Lower lobe of right lung (tissue), 2 donors: ENCODE data around the gene TRNAU1AP. TPM values are rescaled to one million over a fixed set of nuclear protein-coding genes. Genes with fewer than 3 reads are reported as not detected.
"Not testable (repeated sequence)": the region's sequence is repeated elsewhere in the genome, so short reads cannot be mapped to it uniquely, and the experiment has no call there.

Experiments
- ATAC-seq, 2 donors: fragments of 200-7000 bp; cut with Tn5 transposase; one replicate each; pipeline ENCODE4 v1.9.1; 2020 to 2022; ENCODE audit warnings: mild to moderate bottlenecking in 2 of 2, moderate library complexity in 2 of 2
- DNase-seq: peaks from one replicate; pipeline ENCODE4 v3.0.0-alpha.2; 2020
- H3K27ac ChIP-seq: fragments of 200-600 bp; one replicate; pipeline ENCODE4 v1.8.0; 2022
- H3K27me3 ChIP-seq: fragments of 200-600 bp; one replicate; pipeline ENCODE4 v1.8.0; 2022; ENCODE audit warnings: low read depth
- H3K36me3 ChIP-seq: fragments of 200-600 bp; one replicate; pipeline ENCODE4 v1.8.0; 2022; ENCODE audit warnings: mild to moderate bottlenecking
- H3K4me1 ChIP-seq: fragments of 200-600 bp; one replicate; pipeline ENCODE4 v1.8.0; 2022
- H3K4me3 ChIP-seq: fragments of 200-600 bp; one replicate; pipeline ENCODE4 v1.8.0; 2022; ENCODE audit warnings: mild to moderate bottlenecking
- H3K9me3 ChIP-seq: fragments of 200-600 bp; one replicate; pipeline ENCODE4 v1.8.0; 2022
- intact Hi-C: fragments of 100-400 bp; cut with DNase I; formaldehyde crosslinking; loops from one replicate; pipeline ENCODE4 v1.11.0; 2022
- total RNA-seq: library from RNA; stranded (reverse); fragmentation: NEBNext Ultra II Directional; extraction: Animal tissue kit (Norgen Biotek cat#: 25700); gene quantifications from one replicate; pipeline ENCODE4 v1.2.1, GENCODE V29; 2021
- TF ChIP-seq, protein P1 (sequence below): fragments of 200-600 bp; IDR thresholded peaks from one replicate; pipeline ENCODE4 v1.8.0; 2022; ENCODE audit warnings: antibody characterized with exemption, mild to moderate bottlenecking
- donor health status: DM: no; HTN: yes; CAD: no; lungs with severe emphysema.

Gene TRNAU1AP
- total RNA-seq, 1 donor from 2014 or later, result 26.3 TPM

DNA sequence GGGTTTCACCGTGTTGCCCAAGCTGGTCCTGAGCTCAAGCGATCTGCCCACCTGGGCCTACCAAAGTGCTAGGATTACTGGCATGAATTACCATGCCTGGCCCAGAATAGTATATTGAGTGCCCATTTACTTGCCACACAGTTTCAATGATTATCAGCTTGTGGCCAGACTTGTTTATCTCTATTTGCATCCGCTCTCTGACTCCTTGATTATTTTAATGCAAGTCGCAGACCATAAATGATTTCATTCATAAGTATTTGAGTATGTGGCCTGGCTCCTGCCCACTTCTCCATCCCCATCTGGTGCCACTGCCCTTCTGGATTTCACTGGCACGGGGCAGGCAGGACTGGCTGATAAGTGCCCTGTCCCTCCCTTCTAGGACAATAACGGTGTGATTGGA is 18.2 kb upstream of the TRNAU1AP start:
- Histone ChIP-seq H3K36me3 (peaks cover 40% of the 10 kb centered on the region), H3K4me3 (no peak overlapping the region), H3K4me1 (no peaks in the 10 kb centered on the region), H3K9me3 (no peaks in the 10 kb centered on the region), H3K27me3 (no peaks in the 10 kb centered on the region), H3K27ac (no peak overlapping the region)
- DNase-seq (no peak), ATAC-seq (no peak)
- TF ChIP-seq, protein P1, sequence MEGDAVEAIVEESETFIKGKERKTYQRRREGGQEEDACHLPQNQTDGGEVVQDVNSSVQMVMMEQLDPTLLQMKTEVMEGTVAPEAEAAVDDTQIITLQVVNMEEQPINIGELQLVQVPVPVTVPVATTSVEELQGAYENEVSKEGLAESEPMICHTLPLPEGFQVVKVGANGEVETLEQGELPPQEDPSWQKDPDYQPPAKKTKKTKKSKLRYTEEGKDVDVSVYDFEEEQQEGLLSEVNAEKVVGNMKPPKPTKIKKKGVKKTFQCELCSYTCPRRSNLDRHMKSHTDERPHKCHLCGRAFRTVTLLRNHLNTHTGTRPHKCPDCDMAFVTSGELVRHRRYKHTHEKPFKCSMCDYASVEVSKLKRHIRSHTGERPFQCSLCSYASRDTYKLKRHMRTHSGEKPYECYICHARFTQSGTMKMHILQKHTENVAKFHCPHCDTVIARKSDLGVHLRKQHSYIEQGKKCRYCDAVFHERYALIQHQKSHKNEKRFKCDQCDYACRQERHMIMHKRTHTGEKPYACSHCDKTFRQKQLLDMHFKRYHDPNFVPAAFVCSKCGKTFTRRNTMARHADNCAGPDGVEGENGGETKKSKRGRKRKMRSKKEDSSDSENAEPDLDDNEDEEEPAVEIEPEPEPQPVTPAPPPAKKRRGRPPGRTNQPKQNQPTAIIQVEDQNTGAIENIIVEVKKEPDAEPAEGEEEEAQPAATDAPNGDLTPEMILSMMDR, result no peak
- intact Hi-C loops, result no loop called here

DNA sequence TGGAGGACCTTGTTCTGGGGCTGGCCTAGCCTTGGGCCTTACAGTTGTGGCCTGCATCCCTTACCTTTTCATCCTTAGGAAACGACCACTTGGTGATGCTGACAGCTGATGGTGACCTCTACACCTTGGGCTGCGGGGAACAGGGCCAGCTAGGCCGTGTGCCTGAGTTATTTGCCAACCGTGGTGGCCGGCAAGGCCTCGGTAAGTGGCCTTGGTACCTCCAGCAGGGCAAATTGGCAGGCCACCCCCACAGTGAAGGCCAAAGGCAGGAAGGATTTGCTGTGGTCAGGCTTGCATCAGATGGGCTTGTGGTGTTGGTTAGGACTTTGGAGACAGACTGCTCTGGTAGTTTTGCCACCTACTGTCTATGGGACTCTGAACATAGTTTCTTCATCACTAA is 17.7 kb upstream of the TRNAU1AP start:
- Histone ChIP-seq H3K27ac (no peak overlapping the region), H3K36me3 (peaks cover 40% of the 10 kb centered on the region), H3K9me3 (no peaks in the 10 kb centered on the region), H3K4me1 (no peaks in the 10 kb centered on the region), H3K27me3 (no peaks in the 10 kb centered on the region), H3K4me3 (no peak overlapping the region)
- ATAC-seq (no peak), DNase-seq (no peak)
- TF ChIP-seq, protein P1, result no peak
- intact Hi-C loops, result no loop called here

DNA sequence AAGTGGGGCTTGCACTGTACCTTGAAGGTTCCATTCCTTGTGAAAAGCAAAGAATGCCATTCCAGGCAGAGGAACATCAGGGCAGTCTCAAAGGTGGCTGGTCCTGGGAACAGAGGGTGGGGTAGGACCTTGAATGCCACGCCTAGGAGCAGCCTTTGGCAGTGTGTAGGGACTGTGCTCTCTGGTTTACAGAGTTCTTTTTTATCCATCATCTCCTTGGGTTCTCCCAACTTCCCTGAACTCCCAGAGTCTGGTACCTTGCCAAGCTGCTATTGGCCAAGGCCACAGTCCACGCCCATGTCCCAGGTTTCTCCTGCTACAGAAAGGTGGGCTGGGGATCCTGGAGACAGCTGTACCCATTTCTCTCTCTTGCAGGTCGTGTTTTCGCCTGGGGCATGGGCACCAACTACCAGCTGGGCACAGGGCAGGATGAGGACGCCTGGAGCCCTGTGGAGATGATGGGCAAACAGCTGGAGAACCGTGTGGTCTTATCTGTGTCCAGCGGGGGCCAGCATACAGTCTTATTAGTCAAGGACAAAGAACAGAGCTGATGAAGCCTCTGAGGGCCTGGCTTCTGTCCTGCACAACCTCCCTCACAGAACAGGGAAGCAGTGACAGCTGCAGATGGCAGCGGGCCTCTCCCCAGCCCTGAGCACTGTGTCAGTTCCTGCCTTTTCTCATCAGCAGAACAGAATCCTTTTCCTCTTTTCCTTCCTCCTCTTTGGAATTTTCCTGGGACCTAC is 15.3 kb upstream of the TRNAU1AP start:
- H3K27me3 ChIP-seq, result no peaks in the 10 kb centered on the region
- intact Hi-C loops, result no loop called here
- ATAC-seq, result no peak
- H3K27ac ChIP-seq, result no peak overlapping the region
- DNase-seq, result no peak
- peaks cover 31% of the 10 kb centered on the region for H3K36me3 ChIP-seq
- no peaks in the 10 kb centered on the region for H3K9me3 ChIP-seq
- peaks cover 5% of the 10 kb centered on the region for H3K4me1 ChIP-seq
- TF ChIP-seq, protein P1, result no peak
- no peak overlapping the region for H3K4me3 ChIP-seq

DNA sequence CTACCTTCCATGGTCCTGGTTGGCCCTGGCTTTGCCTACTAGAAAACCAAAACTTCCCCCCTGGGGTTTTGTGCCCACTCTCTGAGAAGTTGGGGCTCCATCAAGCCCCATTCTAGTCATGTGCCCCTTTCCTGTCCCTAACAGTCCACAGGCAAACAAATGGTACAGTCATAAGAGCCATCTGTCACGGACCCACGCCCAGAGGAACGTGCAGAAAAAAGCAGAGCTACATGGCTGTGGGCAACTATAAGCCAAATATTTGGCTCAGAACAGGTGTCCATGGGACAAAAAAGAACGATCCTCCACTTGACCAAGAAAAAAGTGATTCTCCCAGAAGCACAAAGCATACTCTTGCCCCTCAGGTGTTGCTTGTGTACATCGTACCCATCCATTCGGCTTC is 14.6 kb upstream of the TRNAU1AP start:
- H3K36me3 ChIP-seq, result peaks cover 31% of the 10 kb centered on the region
- intact Hi-C loops, result no loop called here
- no peaks in the 10 kb centered on the region for H3K27me3 ChIP-seq
- DNase-seq (no peak), ATAC-seq (no peak)
- H3K27ac ChIP-seq, result no peak overlapping the region
- H3K4me1 ChIP-seq, result peaks cover 5% of the 10 kb centered on the region
- TF ChIP-seq, protein P1, result no peak
- no peak overlapping the region for H3K4me3 ChIP-seq
- H3K9me3 ChIP-seq, result no peaks in the 10 kb centered on the region

DNA sequence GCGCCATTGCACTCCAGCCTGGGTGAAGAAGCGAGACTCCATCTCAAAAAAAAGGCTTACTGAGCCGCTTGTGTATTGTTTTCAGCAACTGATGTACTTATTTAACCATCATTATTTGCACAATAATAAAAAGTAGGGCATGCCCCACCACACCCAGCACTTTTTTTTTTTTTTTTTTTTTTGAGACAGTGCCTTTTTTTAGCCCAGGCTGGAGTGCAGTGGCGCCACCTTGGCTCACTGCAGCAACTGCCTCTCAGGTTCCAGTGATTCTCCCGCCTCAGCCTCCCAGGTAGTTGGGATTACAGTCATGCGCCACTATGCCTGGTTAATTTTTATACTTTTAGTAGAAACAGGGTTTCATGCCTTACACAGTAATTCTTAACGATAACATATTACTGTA is 12.2 kb upstream of the TRNAU1AP start:
- Histone ChIP-seq H3K27ac (no peak overlapping the region), H3K36me3 (peaks cover 23% of the 10 kb centered on the region), H3K4me3 (no peak overlapping the region), H3K27me3 (no peaks in the 10 kb centered on the region), H3K4me1 (peaks cover 5% of the 10 kb centered on the region), H3K9me3 (no peaks in the 10 kb centered on the region)
- TF ChIP-seq, protein P1, result no peak
- intact Hi-C loops, result no loop called here
- no peak for DNase-seq
- no peak for ATAC-seq

DNA sequence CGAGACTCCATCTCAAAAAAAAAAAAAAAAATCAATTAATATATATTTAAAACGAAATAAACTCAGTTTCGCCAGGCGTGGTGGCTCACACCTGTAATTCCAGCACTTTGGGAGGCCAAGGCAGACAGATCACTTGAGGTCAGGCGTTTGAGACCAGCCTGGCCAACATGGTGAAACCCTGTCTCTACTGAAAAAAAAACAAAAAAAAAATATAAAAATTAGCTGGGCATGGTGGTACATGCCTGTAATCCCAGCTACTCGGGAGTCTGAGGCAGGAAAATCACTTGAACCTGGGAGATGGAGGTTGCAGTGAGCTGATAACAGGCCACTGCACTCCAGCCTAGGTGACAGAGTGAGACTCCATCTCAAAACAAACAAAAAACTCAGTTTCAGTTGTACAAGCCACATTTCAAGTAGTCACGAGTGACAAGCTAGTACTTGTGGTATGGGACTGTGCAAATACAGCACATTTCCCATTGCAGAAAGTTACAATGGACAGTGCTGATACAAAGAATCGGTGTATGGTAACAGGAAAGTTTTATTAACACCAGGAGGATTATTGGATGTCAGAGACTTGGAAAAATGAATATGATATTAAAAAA is 11.4 kb upstream of the TRNAU1AP start:
- H3K36me3 ChIP-seq, result peaks cover 14% of the 10 kb centered on the region
- H3K4me3 ChIP-seq, H3K27ac ChIP-seq, H3K9me3 ChIP-seq, H3K4me1 ChIP-seq, DNase-seq, intact Hi-C loops, H3K27me3 ChIP-seq: not testable (repeated sequence)
- peak; percentile 88 to 91 for ATAC-seq
